GM19099 (cell line): Measurements from ENCODE around the gene ZNF335.

ENCODE experiments used
- POLR2A ChIP-seq: IDR thresholded peaks from 3 replicates; pipeline ENCODE4 v1.6.1; 2011; ENCODE audit warnings: low read depth; ENCODE audit not compliant: insufficient read length; ENCODE audit errors: extremely low read depth

ZNF335 gene

DNA sequence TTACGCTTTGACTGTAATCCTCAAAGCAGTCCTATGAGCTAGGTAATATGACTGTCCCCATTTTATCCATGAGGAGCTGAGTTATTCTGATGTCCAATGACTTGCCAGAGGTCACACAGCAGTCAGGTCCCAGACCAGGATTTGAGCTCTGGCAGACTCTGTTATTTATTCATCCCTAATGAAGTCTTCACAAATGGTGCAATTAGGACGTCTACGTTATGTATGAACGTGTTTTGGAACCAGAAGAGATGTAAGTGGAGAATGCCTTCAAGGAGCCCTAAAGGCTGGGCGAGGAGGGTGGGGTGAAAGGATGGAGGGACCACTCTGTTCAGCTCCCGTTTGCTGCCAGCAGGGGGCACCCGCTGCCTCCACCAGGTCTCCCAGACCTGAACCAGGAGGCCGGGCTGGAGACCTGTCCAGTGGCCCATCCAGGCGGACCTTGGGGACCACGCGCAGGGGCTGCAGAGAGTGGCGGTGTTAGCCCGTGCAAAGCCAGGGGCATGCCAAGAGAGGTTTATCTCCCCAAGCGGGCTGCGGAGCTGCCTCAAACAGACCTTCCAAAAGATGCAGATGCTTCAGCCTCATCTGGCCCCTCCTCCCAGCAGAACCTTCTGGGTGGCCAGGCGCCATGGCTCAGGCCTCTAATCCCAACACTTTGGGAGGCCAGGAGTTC lies 15.2 kb upstream of the ZNF335 start:
- TF ChIP-seq POLR2A, result no peak

- no peak for TF ChIP-seq POLR2A
Measured at GRCh38 chr20:45985573-45985972, 13.6 kb upstream of the ZNF335 start.

- TF ChIP-seq POLR2A, result no peak
Measured at GRCh38 chr20:45983279-45983743, 11.3 kb upstream of the ZNF335 start.

DNA sequence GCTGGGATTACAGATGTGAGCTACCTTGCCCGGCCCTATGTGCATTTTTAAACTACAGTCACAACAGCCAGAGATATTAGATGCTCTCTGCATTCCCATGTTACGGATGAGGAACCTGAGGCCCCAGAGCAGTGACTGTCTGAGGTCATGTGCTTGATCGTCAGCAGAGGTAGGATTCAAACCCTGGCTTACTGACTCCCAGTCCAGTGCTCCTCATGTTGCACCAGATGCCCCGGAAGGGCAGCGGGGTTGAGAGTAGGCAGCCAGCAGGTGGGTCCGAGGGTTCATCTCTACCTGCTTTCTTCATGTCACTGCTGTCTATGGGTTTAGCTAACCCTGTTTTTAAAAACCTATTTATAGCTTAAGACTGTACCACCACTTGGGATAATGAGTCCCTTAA lies 9.3 kb upstream of the ZNF335 start:
- TF ChIP-seq POLR2A, result no peak

- TF ChIP-seq POLR2A, result no peak
Measured at GRCh38 chr20:45976086-45976485, 4.1 kb upstream of the ZNF335 start.

DNA sequence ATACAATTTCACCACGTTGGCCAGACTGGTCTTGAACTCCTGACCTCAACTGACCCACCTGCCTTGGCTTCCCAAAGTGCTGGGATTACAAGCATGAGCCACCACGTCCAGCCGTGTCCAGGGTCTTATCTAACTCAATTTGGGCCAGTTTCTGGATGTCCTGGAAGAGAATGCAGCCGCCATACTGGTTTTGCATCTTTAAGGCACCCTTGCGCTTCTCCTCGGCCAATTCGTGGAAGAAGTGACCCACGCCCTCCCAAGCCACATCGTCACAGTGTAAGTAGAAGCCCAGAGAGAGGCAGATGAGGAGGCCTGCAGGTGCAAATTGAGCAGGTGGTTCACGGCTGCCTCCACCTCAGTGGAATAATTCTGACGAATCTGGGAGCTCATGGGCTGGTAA lies 3.7 kb upstream of the ZNF335 start:
- no peak for TF ChIP-seq POLR2A

DNA sequence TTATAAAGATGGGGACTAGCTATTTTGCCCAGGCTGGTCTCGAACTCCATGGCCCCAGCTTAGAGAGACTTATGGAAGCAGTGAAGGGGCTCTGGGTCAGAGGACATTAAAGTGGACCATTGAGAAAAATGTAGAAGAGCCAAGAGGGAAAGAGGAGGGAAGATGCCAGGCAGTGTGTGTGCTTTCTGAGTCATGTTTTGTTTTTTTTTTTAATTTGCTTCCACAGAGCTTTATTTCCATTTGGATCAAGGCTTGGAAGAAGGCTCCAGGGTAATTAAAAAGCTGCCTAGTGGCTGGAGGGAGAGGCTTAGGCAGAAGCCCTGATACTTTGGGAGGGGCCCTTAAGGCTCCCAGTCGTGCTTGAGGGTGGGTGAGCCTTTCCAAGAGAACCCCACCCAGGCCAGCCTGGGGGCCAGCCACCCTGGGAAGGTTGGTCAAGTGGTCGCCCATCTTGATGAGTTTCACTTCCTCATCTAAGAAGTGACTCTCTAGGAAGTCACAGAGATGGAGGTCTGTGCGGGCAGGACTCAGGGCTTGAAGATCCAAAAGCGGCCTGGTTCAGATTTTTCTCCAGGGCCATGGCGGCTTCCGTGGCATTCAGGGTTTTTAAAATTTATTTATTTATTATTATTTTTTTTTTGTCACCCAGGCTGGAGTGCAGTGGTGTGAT lies 3.0 kb upstream of the ZNF335 start:
- no peak for TF ChIP-seq POLR2A

DNA sequence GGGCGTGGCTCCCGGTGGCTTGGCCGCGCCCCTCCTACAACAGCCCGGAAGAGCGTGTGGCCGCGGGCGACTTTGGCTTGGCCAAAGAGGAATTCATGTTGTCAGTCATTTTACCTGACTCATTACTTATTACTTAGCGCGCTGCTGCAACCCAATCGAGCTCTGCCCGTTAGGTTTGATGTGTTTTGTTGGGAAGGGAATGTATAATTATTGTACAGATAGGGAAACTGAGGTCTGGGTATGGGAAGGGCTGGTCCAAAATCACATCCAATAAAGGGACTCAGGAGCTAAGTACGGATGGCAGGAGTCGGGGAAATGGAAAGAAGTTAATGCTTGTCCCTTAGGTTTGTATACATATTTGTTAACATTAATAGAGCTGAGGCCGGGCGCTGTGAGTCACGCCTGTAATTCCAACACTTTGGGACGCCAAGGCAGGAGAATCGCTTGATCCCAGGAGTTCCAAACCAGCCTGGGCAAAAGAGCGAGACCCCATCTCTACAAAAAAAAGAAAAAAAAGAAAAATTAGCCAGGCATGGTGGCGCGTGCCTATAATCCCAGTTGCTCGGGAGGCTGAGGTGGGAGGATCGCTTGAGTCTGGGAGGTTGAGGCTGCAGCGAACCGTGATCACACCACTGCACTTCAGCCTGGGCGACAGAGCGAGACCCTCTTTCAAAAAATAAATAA lies 639 bp upstream of the ZNF335 start:
- TF ChIP-seq POLR2A, result peak; percentile 69

DNA sequence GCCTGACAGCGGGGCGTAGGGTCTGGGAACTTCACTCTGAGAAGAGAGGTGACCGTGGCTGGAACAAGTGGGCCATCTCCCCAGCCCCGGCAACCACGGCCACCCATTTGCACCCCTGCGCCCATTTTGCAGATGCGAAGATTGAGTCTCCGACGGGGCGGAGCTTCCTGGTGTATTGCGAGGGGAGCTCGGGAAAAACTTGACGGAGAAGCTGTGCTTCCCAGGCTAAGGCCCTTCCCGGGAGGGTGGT lies 653 bp downstream of the ZNF335 start:
- no peak for TF ChIP-seq POLR2A

- TF ChIP-seq POLR2A, result no peak
Measured at GRCh38 chr20:45970646-45971424, 1.2 kb downstream of the ZNF335 start.

DNA sequence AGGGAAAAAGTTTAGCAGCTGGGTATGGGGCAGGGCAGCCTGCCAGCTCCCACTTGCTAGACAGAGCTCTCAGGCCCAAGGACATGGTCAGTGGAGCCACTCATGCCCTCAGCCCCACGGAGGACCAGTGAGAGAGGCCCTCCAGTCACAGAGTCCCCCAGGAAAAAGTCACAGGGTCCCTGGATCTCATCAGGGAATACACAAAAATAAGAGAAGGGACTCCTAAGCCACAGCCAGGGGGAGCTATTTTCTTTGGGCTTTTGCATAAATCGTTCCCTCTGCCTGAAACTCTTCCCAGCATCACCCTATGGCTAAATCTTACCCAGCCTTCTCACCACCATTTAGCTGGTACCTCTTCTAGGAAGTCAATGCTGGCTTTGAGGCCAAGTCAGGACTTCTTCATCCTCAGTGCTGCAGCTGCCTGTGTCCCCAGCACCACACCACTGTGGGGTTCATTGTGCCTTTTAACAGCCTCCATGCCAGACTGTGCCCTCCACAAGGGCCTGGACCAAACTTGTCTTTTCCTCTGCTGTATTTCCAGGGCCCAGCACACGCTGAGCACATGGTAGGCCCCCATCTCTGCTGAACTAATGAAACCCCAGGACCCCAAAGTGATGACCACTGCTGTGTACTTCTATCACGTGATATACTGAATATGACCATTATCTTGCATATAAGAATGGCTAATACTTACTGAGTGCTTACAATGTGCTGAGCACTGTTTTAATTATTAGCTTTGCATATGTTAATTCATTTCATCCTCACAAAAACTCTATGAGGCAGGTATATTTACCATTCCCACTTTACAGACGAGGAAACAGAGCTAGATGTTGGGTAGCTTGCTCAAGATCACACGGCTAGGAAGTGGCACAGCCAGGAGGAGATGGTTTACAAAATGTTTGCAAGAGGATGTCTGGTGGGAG lies 2.0 kb downstream of the ZNF335 start:
- no peak for TF ChIP-seq POLR2A

GRCh38 chr20:45968801-45969711 lies 2.9 kb downstream of the ZNF335 start:
- TF ChIP-seq POLR2A, result no peak

DNA sequence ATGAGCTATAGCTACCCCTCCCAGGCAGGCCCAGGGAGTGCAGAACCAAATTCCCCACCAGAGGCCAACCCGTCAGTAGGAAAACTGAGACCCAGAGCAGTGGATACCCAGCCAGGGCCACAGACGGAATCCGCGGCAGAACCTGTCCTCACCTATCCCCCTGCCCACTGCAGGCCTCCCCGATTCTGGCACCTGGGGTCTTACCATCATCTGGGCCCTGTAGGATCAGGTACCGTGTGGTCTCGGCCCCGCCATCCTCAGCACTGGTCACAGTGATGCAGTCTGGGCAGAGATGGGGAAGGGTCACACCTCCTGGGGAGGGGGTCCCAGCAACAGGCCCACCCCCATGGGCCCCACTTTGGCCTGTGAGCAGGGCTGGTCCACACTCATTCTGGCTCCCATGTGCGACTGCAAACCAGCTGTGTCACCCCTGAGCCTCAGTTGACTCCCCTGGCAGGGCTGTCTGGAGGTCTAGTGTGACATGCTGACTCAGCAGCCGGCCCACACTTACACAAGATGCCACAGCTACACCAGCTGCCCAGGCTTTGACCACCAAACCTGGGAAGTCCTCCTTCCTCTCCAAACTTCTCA lies 3.8 kb downstream of the ZNF335 start:
- TF ChIP-seq POLR2A, result no peak
